HCT116 (cell line): ENCODE data around the gene GALNS.

Source experiments
- POLR2A ChIP-seq: IDR thresholded peaks from 2 replicates; pipeline ENCODE4 v1.7.0; 2011; ENCODE audit warnings: borderline replicate concordance; ENCODE audit not compliant: insufficient read depth, insufficient read length; ENCODE audit errors: extremely low read depth
- POLR2AphosphoS5 ChIP-seq: IDR thresholded peaks from 2 replicates; pipeline ENCODE4 v1.6.1; 2011; ENCODE audit warnings: mild to moderate bottlenecking, low read depth, low read length, moderate library complexity
- RAD21 ChIP-seq: IDR thresholded peaks from 2 replicates; pipeline ENCODE4 v1.6.1; 2012; ENCODE audit warnings: low read depth, mild to moderate bottlenecking
- SP1 ChIP-seq: IDR thresholded peaks from 2 replicates; pipeline ENCODE4 v1.6.1; 2012; ENCODE audit warnings: low read depth
- YY1 ChIP-seq: IDR thresholded peaks from 2 replicates; pipeline ENCODE4 v1.6.1; 2011; ENCODE audit warnings: low read length, low read depth, moderate library complexity, mild to moderate bottlenecking; ENCODE audit not compliant: insufficient replicate concordance; ENCODE audit errors: extremely low read depth
- ZFX ChIP-seq: fragments of 450-650 bp; IDR thresholded peaks from 2 replicates; pipeline ENCODE4 v1.6.1; 2017

GRCh38 chr16:88886845-88887521 lies 30.2 kb upstream of the GALNS start:
- TF ChIP-seq POLR2AphosphoS5 (no peak), YY1 (no peak), RAD21 (no peak), ZFX (no peak), SP1 (no peak), POLR2A (no peak)
